ENCODE data around the gene WWP2. TPM values are rescaled to one million over a fixed set of nuclear protein-coding genes. Genes with fewer than 3 reads are reported as not detected.
A peak's percentile ranks its signal among the peaks of the same experiment; 100 is the strongest.

The WWP2 gene
- total and polyA plus RNA-seq, 2 experiments from 2014 or later, result 19.9 to 23.1 TPM

- Histone ChIP-seq H3K9me2 (replicated peaks; ENCODE audit: insufficient read depth) (no peaks in the 10 kb centered on the region), H3K4me3 (no peak overlapping the region), H4K20me1 (ENCODE audit: insufficient read depth, poor library complexity, severe bottlenecking) (no peaks in the 10 kb centered on the region), H3K27me3 (no peaks in the 10 kb centered on the region), H3K4me2 (no peak overlapping the region), H3K36me3 (replicated peaks; ENCODE audit: insufficient read depth, low read depth) (no peaks in the 10 kb centered on the region), H3K4me1 (ENCODE audit: insufficient read depth) (peaks cover 17% of the 10 kb centered on the region), H3K79me2 (no peaks in the 10 kb centered on the region), H2AFZ (no peak overlapping the region), H3K9me3 (ENCODE audit: low read depth) (no peaks in the 10 kb centered on the region), H3K27ac (peak overlapping the region; percentile 8)
- WGBS (ENCODE audit: low lambda C conversion rate, missing lambda C conversion rate), result 74% methylated on average over 1 of the region's 2 CpGs
- no peak for DNase-seq (ENCODE audit: low spot score)
- TF ChIP-seq CTCF (IDR thresholded peaks at IDR 0.05; ENCODE audit: poor library complexity), result no peak
- TF ChIP-seq EZH2phosphoT487 (IDR thresholded peaks at IDR 0.05; ENCODE audit: low read depth, severe bottlenecking, unreplicated experiment), result no peak
- TF ChIP-seq EZH2 (IDR thresholded peaks at IDR 0.05; ENCODE audit: borderline replicate concordance), result no peak
These were observed 77.1 kb downstream of the WWP2 start for GRCh38 chr16:69839240-69839688.

- Histone ChIP-seq H3K27me3 (no peaks in the 10 kb centered on the region), H4K20me1 (ENCODE audit: insufficient read depth, poor library complexity, severe bottlenecking) (no peaks in the 10 kb centered on the region), H3K79me2 (no peaks in the 10 kb centered on the region), H3K4me3 (no peak overlapping the region), H2AFZ (no peak overlapping the region), H3K4me1 (ENCODE audit: insufficient read depth) (peaks cover 16% of the 10 kb centered on the region), H3K9me2 (replicated peaks; ENCODE audit: insufficient read depth) (no peaks in the 10 kb centered on the region), H3K4me2 (no peak overlapping the region), H3K9me3 (ENCODE audit: low read depth) (no peaks in the 10 kb centered on the region), H3K36me3 (replicated peaks; ENCODE audit: insufficient read depth, low read depth) (no peaks in the 10 kb centered on the region), H3K27ac (peak overlapping the region; percentile 45)
- DNase-seq (ENCODE audit: low spot score), result no peak
- TF ChIP-seq EZH2phosphoT487 (IDR thresholded peaks at IDR 0.05; ENCODE audit: low read depth, severe bottlenecking, unreplicated experiment) (no peak), EZH2 (IDR thresholded peaks at IDR 0.05; ENCODE audit: borderline replicate concordance) (no peak), CTCF (IDR thresholded peaks at IDR 0.05; ENCODE audit: poor library complexity) (no peak)
- WGBS (ENCODE audit: low lambda C conversion rate, missing lambda C conversion rate), result 91% methylated on average over 10 of the region's 10 CpGs
These were observed 77.8 kb downstream of the WWP2 start for GRCh38 chr16:69839798-69840409.

GRCh38 chr16:69840975-69841374 lies 78.8 kb downstream of the WWP2 start:
- H3K4me1 ChIP-seq (ENCODE audit: insufficient read depth), result peaks cover 16% of the 10 kb centered on the region
- no peaks in the 10 kb centered on the region for H3K9me3 ChIP-seq (ENCODE audit: low read depth)
- H3K4me2 ChIP-seq, result no peak overlapping the region
- no peaks in the 10 kb centered on the region for H3K79me2 ChIP-seq
- TF ChIP-seq CTCF (IDR thresholded peaks at IDR 0.05; ENCODE audit: poor library complexity), result no peak
- no peak for TF ChIP-seq EZH2 (IDR thresholded peaks at IDR 0.05; ENCODE audit: borderline replicate concordance)
- no peak for TF ChIP-seq EZH2phosphoT487 (IDR thresholded peaks at IDR 0.05; ENCODE audit: low read depth, severe bottlenecking, unreplicated experiment)
- H2AFZ ChIP-seq, result no peak overlapping the region
- no peaks in the 10 kb centered on the region for H3K36me3 ChIP-seq (replicated peaks; ENCODE audit: insufficient read depth, low read depth)
- DNase-seq (ENCODE audit: low spot score), result no peak
- no peaks in the 10 kb centered on the region for H3K9me2 ChIP-seq (replicated peaks; ENCODE audit: insufficient read depth)
- H3K27ac ChIP-seq, result no peak overlapping the region
- no peaks in the 10 kb centered on the region for H3K27me3 ChIP-seq
- WGBS (ENCODE audit: low lambda C conversion rate, missing lambda C conversion rate), result 81% methylated on average over 2 of the region's 2 CpGs
- H4K20me1 ChIP-seq (ENCODE audit: insufficient read depth, poor library complexity, severe bottlenecking), result no peaks in the 10 kb centered on the region
- H3K4me3 ChIP-seq, result no peak overlapping the region
